ENCODE results near the gene MRRF.
A peak's percentile ranks its signal among the peaks of the same experiment; 100 is the strongest.
"Not testable (repeated sequence)": the region's sequence is repeated elsewhere in the genome, so short reads cannot be mapped to it uniquely, and the experiment has no call there.

MRRF gene

DNA sequence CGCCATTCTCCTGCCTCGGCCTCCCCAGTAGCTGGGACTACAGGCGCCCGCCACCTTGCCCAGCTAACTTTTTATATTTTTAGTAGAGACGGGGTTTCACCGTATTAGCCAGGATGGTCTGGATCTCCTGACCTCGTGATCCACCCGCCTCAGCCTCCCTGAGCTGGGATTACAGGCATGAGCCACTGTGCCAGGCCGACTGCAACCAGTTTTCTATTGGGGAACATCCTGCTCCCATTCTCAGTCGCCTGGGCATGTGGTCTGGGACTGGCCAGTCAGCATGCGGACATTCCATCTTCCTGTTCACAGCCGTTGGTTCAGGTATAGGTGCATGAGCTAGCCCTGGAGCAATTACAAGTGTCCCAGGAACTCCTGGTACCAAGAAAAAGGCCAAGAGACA lies 98.4 kb downstream of the MRRF start:
- not testable (repeated sequence) for DNase-seq

DNA sequence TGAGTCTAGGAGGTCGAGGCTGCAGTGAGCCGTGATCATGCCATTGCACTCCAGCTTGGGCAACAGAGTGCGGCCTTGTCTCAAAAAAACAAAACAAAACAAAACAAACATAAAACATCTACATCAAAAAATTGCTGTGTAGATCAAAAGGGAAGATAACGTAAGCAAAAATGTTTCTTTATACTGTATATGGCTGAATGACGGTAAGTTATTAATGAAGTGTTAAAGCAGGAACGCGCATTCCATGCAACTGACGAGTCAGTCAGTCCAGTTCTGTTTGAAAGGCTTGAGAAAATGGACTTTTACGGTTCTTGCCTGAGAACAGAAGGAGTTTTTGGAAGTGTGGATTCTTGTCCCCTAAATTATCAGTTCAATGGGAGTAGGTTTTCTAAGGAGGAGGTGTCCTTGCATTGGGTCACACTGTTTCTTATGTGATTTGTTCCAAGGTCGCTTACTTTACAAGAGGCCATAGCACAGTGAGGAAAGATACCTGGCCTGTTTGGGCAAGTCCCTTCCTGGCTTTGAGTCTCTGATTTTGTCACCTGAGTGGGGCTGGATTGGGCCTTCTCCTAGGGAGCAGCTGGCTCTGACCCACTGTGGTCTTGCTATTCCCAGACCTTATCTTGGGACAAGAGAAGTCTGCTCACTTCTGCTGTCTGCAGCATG lies 99.6 kb downstream of the MRRF start:
- DNase-seq = no peak

DNA sequence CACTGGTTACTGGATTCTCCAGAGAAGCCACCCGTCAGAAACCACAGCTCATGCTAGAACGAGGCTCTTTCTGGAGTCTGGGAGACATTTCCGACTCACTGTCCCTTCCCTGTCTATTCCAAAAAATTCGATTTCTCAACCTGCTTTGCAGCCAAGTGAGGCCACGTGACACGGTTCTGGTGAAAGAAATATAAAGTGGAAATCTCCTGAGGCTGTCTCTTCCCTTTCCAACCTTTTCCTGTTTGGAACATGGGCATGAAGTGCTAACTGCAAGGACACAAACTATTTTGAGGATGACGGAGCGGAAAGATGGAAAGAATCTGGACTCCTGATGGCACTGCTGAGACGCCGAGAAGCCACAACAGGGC lies 100.1 kb downstream of the MRRF start:
- no peak for DNase-seq

DNA sequence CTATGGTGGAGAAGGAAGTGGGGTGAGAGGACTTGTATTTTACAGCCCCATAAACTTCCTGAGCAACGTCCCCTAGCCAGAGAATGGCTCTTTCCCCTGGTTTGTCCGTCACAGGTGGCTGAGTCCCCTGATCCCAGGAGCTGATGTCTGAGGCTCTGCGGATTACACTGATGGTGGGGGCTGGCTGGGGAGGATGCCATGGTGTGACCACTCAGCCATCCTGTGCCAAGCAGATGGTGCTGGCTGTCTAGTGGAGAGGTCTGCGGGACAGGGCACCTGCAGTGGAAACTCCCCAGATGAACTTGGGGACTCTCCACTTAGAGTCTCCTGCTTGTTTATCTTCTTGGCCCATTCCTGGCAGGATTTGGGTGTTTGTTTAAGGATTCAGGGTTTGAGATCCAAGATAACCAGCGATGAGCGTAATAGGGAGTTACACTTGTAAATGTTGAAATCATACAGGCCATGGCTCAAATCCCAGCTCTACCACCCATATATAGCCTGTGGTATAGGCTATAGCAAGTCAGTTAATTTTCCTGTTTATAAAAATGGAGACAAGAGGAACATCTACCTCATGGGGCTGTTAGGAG lies 101.5 kb downstream of the MRRF start:
- DNase-seq = no peak

DNA sequence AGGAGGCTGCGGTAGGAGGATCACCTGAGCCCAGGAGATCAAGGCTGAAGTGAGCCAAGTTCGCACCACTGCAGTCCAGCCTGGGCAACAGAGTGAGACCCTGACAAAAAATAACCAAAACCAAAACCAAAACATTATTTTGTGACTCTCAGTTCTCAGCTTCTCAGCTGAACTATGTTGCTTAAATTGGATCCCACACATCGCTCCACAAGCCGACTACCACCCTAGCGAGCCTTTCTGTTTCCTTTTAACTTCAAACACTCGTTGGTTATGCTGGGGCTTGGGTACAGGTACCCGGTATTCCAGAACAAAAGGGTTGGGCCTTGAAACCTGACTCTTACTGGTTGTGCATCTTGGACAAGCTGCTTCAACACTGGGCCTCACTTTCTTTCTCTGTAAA lies 102.4 kb downstream of the MRRF start:
- DNase-seq = no peak

DNA sequence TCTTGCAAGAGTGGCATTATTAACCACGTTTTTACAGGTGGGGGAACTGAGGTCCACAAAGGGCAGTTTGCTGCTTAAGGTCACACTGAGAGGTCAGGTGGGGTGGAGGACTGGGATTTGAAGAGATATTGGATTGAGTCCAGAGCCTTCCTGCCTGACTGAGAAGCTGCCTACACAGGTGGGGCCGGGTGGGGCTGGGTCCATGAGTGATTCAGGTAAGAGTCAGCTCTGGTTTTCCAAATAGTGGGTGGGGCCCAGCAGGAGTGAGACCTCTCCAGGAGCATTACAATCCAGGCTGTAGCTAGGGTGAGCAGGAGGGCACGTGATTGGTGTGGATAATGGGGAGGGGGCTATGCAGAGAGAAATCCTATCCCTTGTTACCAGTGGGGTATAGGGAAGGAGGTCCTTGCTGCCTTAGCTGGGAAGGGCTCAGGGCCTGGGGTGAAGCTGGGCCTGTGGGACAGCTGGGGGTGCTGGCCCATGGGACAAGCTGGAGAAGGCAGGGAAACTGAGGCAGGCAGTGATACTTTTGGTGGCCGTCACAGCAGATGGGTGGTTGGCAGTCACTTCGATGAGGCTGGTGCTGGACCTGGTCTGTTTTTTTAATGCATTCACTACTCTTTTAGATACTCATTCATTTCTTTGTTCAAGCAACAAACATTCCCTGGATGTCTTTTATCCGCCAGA lies 103.2 kb downstream of the MRRF start:
- no peak for DNase-seq

DNA sequence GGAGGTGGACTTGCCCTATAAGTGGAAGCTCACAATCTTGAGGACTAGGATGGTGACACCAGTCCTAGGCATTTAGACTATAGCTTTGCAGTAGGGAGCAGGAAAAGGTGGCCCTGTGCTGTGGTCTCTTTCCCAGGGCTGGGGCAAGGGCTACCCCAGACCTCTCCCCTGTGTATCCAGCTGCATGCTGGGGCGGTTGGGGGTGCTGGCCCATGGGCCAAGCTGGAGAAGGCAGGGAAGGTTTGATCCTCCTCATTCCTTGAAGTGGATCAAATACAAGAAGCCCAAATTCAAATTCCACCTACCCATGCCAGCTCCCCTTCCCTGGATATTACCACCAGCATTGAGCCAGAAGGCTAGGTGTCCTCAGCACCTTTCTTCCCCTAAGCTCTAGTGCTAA lies 104.0 kb downstream of the MRRF start:
- DNase-seq = no peak

DNA sequence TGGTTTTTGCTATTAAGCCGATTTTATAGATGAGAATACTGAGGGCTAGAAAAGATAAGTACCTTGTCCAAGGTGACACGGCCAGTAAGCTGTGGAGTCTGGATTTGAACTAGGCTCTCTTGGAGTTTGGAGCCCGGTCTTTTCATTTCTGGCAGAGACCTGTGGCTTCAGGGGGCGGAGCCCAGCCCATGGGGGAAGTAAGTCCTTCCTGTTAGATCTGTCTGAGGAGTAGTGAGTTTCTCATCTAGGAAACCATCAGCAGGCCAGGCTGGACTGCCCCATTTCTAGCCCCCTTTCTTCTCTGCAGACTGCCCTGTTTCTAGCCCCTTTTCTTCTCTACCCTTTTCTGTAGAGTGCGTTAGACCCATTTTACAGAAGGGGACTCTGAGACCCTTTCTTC lies 105.6 kb downstream of the MRRF start:
- peak; percentile 68 for DNase-seq

DNA sequence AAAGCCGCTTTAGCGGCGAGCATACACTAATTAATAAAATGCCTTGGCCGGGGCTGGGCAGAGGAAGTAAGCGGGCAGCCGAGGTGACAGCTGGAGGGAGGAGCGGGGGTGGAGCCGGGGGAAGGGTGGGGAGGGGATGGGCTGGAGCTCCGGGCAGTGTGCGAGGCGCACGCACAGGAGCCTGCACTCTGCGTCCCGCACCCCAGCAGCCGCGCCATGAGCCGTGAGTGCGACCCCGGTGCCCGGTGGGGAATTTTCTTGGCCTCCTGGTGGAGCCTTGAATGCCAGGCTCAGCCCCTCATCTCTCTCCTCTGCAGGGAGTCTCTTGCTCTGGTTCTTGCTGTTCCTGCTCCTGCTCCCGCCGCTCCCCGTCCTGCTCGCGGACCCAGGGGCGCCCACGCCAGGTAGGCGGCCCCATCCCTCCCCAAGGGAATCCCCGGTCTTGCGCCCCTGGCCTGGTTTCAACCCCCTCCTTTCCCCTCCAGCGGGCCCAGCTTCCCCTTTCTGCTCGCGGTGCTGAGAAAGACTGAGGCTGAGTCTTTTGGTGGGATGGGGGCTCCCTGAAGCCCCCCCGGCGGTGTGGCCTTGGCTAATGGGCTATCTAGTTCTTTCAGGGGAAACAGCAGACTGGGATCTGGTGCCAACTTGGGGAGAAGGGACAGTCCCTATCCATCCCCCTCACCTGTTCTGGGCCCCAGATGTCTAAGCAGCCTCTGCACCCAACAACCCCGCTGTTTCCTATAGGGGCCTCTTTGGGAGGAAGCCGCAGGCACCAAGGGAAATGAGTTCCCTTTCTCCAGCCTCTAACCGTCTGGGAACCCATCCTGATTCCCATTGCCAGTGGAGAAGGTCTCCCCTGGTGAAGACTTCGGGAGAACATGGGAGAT lies 106.4 kb downstream of the MRRF start, which contains the start of gene PTGS1:
TSS of gene PTGS1 (plus strand) at position 156 of the 887 bp plus-strand sequence. CDS start at position 217, 61 bp downstream.
- DNase-seq = peak; percentile 75 to 82

DNA sequence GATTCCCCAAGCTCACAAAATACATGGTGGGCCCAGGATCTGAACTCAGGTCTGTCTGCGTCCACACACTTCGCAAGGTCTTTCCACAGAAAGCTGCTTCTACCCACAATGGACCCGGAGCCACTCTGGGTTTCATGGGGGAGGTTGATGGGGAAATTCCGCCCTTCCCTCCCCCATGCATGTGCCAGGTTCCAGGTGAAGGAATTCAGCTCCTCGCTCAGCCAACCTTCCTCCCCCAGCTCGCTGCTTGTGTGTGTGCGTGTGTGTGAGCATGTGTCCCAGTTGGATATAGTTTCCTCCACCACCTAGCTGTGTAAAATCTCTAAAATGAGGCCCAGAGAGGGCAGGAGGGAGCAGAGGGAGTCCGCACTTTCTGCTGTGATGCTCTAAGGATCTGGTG lies 107.2 kb downstream of the MRRF start:
- no peak for DNase-seq

DNA sequence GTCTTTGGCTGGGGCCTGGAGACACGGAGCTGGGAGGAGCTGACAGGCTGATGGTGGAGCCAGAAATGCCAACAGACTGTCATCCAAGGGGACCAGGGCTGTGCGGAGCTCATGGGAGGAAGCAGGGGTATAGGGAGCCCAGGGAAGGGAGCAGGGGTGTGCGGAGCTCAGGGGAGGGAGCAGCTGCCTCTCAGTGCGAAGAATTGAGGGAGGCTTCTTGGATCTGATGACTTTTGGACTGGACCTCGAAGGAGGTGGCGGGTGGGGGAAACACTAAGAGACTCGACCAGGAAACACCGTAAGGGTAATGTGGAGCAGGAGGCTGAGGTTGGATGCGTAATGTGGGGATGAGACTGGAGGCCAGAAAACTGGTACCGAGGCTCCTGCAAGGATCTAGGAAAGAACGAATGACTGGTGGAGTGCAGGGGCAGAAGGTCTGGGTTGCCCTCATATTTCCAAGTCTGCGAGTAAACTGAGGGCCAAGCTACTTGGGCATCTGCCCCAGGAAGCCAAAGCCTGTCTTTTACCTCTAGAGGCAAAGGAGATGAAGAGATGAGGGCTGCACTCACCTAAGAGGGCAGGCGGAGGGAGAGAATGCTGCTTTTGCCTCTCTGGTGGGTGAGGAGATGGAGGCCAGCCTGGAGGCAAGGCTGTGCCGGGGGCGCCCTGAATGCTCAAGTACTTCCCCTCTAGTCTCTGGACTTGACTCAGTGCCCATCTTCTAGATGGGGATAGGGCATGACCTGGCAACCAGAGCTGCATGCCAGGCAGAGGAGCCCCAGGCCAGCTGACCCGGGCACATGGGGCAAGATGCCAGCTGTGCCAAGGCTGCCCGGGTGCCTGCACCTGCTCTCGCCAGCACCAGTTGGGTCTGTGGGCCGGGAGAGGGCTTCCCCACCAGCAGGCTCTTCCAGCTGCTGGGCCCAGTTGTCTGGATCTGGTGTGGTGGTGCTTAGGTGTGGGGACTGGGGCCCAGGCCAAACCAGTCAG lies 108.5 kb downstream of the MRRF start:
- DNase-seq = no peak

DNA sequence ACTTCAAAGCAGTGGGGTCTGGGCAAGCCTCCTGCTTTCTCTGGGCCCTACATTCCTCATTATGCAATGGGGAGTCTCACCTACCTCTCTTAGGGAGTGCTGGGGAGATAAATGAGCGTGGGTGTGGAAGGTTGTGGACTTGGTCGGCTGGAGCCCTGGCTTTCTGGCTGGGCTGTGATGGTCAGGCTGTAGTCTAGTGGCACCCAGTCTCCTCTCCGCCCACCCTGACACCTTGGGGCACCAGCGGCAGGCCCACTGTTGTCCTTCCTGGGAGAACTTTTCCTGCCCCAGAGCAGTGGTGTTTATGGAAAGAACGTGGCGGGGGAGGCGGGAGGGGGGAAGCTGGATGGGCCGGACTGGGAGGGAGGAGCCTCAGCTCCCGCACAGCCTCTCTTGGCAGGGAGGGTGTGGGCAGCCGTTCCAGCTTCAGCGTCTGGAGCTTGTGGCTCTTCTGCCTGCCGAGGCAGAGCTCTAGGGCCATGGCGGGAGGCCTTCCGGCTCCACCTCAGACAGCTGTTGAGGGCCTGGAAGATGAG lies 110.3 kb downstream of the MRRF start:
- DNase-seq = peak; percentile 29 to 40

DNA sequence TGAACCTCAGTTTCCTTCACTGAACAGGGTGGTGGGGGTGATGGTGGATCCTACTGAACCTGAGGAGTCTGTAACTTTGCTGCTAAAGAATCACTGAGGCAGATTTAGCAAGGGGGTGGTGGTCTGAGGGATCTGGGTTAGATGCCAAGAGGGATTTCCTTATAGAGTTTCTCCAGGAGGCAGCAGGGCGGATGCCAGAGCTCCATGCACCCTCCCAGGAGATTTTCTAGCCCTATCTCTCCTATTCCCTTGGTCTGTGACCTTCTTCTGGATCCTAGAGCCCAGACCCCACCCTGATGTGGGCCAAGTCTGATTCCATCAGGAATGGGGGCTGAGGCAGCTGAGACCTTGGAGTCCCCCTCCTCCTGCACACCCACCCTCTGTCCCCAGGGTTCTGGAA lies 112.1 kb downstream of the MRRF start:
- DNase-seq = no peak

DNA sequence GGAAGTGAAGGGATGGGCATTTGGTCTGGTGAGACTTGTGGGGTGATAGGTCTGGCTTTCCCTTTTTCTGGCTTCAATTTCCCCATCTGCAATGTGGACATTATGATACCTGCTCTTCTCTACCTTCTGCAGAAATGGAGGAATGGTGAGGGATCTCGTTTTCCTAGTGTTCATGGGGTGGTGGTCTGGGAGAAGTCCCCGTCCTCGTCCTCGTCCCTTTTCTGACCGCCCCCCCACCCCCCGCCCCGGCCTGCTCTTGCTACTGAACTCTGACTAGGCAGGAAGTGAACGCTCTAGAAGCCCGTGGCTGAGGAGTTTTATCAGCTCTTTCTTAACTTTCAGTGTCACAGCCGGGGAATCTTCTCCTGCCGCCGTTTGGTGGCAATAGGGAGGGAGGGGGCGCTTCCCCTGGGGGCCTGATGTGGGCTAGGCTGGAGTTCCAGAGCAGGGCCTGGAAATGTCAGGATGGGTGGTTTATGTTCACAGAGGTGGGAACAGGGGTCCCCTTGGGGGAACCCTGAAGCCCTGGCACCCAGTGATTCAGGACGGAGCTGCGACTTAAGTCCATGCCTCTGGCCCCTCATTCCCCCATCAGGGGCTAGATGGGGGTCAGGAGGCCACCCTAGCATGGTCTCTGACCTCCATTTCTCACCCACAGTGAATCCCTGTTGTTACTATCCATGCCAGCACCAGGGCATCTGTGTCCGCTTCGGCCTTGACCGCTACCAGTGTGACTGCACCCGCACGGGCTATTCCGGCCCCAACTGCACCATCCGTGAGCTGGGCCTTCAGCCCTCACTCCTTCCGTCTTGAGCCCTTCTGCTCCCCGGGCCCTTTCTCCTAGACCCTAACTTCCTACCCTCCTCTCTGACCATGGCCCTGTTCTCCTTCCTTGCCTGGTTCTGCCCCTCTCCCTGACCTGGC lies 112.8 kb downstream of the MRRF start:
- DNase-seq = peak; percentile 26 to 38

DNA sequence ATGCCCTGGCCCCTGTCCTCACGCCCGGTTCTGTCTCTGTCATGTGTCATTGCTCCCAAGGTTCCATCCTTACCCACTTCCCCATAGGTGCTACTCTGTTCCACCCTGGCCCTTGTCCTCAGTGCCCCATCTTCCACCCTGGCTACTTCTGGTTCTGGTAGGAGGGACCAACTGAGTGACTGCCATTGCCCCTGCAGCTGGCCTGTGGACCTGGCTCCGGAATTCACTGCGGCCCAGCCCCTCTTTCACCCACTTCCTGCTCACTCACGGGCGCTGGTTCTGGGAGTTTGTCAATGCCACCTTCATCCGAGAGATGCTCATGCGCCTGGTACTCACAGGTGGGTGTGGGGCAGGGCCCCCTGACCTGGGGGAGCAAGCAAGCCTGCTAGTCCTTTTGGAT lies 113.6 kb downstream of the MRRF start:
- DNase-seq = no peak

DNA sequence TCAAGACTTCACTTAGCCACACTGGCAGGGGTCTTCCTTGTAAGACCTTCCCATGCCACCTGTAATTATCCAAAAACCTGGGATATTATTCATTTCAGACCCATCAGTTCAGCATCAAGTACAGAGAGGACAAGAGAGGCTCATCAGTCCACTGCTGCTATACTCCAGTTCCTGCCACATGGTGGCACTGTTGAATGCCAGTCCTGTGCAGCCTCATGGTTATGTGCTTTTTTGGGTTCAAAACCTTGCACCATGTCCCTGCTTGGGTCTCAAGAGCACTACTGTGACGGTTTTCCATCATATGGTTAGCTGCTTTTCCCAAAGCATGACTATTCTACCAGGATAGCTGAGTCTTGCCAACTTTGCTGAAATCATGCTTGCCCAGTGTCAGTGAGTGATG lies 114.7 kb downstream of the MRRF start:
- peak in 1 of 2 donors; percentile 10 for DNase-seq

DNA sequence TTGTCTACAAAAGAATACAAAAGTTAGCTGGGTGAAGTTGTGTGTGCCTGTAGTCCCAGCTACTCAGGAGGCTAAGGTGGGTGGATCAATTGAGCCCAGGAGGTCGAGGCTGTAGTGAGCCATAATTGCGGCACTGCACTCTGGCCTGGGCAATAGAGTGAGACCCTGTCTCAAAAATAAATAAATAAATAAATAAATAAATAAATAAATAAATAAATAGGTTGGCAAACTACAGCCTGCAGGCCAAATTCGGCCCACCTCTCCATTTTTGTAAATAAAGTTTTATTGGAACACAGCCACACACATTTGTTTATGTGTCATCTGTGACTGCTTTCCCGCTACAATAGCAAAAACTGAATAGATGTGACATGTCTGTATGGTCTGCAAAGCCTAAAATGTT lies 115.6 kb downstream of the MRRF start:
- DNase-seq = no peak

Data from inflammatory macrophage treated with lipopolysaccharide for 1 hour (primary cell).